ENCODE results near the gene GPD2. TPM values are rescaled to one million over a fixed set of nuclear protein-coding genes. Genes with fewer than 3 reads are reported as not detected.

GPD2 gene
- polyA plus RNA-seq, 6 donors from 2014 or later: 5.8 to 11.4 (median 7.5) TPM

Other genes with a start within 250 kb of the GPD2 start
- gene NR4A2, start 103.7 kb upstream of the GPD2 start, polyA plus RNA-seq (ENCODE audit: low read depth in 6 of 6): 10 to 100 TPM; 39.7 to 95.8 (median 56.0) TPM